Smooth muscle cell (in vitro differentiated cells): ENCODE measurements around the gene KLHDC3. TPM values are rescaled to one million over a fixed set of nuclear protein-coding genes. Genes with fewer than 3 reads are reported as not detected.

Experiments
- DNase-seq: peaks from one replicate; lab custom pipeline; 2025; ENCODE audit not compliant: unreplicated experiment; lab: John Stamatoyannopoulos, UW
- H2AFZ ChIP-seq: fragments of 200-600 bp; sonication (generic); 2 replicates; pipeline ENCODE4 v1.6.0; 2016; ENCODE audit warnings: antibody characterized with exemption, low read depth, mild to moderate bottlenecking
- H3F3A ChIP-seq: fragments of 200-600 bp; sonication (generic); 2 replicates; pipeline ENCODE4 v1.6.0; 2017; ENCODE audit warnings: antibody characterized with exemption, low read depth
- H3K27ac ChIP-seq: fragments of 200-600 bp; sonication (generic); 2 replicates; pipeline ENCODE4 v1.5.1; 2016; ENCODE audit warnings: low read depth, mild to moderate bottlenecking
- H3K27me3 ChIP-seq: fragments of 200-600 bp; sonication (generic); 2 replicates; pipeline ENCODE4 v1.6.1; 2016; ENCODE audit warnings: low read depth, mild to moderate bottlenecking
- H3K36me3 ChIP-seq: fragments of 200-600 bp; sonication (generic); 2 replicates; pipeline ENCODE4 v1.5.1; 2016; ENCODE audit warnings: low read depth
- H3K4me1 ChIP-seq: fragments of 200-600 bp; sonication (generic); 2 replicates; pipeline ENCODE4 v1.5.1; 2016; ENCODE audit warnings: low read depth
- H3K4me2 ChIP-seq: fragments of 200-600 bp; sonication (generic); 2 replicates; pipeline ENCODE4 v1.6.0; 2016; ENCODE audit warnings: mild to moderate bottlenecking
- H3K4me3 ChIP-seq: fragments of 200-600 bp; sonication (generic); 2 replicates; pipeline ENCODE4 v1.5.1; 2016; ENCODE audit warnings: mild to moderate bottlenecking
- H3K79me2 ChIP-seq: fragments of 200-600 bp; sonication (generic); 2 replicates; pipeline ENCODE4 v1.6.0; 2016; ENCODE audit warnings: low read depth, mild to moderate bottlenecking
- H3K9ac ChIP-seq: fragments of 200-600 bp; sonication (generic); 2 replicates; pipeline ENCODE4 v1.6.0; 2016; ENCODE audit warnings: low read depth
- H3K9me3 ChIP-seq: fragments of 200-600 bp; sonication (generic); replicated peaks from 2 replicates; pipeline ENCODE4 v1.5.1; 2016; ENCODE audit warnings: low read depth
- H4K20me1 ChIP-seq: fragments of 200-600 bp; sonication (generic); 2 replicates; pipeline ENCODE4 v1.6.0; 2016; ENCODE audit warnings: low read depth
- WGBS: methylation state at CpG from one replicate; pipeline ENCODE4 v1.1.7; 2016; ENCODE audit warnings: low lambda C conversion rate; 5-methylcytosine and 5-hydroxymethylcytosine counted together
- polyA plus RNA-seq: library from polyadenylated mRNA; unstranded; fragments of >200 nt; fragmentation: Nextera tagmentation; extraction: Ambion mirVana; gene quantifications from 2 replicates; pipeline ENCODE4 v1.2.1, GENCODE V29; 2016
- total RNA-seq: library from RNA; depleted of rRNA; stranded (reverse); fragments of >200 nt; gene quantifications from 2 replicates; pipeline ENCODE4 v1.2.3, GENCODE V29; 2014
- TF ChIP-seq, protein P1 (sequence below): fragments of 200-600 bp; sonication (generic); IDR thresholded peaks from 2 replicates; pipeline ENCODE4 v1.5.1; 2017; ENCODE audit warnings: borderline replicate concordance, mild to moderate bottlenecking, antibody characterized with exemption; ENCODE audit not compliant: insufficient read depth, poor library complexity, severe bottlenecking

KLHDC3 gene
- total and polyA plus RNA-seq, 2 experiments from 2014 or later, result 51.5 to 113 TPM

DNA sequence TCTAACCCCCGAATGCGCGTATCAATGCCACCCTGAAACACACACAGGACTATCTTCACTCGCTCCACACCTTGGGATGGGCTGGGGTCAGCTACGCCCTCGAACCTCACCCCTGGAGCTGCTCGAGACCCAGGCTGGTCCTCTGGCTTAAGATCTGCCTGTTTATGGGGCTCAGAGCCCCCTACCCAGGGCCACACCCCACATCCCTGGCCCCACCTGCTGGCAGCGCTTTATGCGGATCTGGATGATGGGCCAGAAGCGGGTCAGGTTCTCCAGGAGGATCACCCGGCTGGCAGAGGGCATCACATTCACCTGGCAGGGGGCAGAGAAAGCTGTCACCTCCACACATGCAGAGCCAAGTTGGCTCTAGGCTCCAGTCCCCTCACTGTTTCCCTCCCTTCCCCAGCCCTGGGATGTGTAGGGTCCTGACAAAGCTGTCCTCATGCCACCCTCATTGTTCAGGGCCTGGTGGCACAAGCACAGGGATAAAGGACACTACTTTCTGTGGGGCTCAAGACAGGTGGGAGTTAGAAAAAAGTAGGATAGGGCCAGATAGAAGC, 31.4 kb downstream of the KLHDC3 start:
- no peaks in the 10 kb centered on the region for H3K36me3 ChIP-seq
- peaks cover 3% of the 10 kb centered on the region for H3F3A ChIP-seq
- no peaks in the 10 kb centered on the region for H3K27me3 ChIP-seq
- H3K9ac ChIP-seq, result no peak overlapping the region
- H3K79me2 ChIP-seq, result peaks cover 6% of the 10 kb centered on the region
- no peaks in the 10 kb centered on the region for H4K20me1 ChIP-seq
- no peak overlapping the region for H3K27ac ChIP-seq
- WGBS, result 99% methylated on average over 9 of the region's 11 CpGs
- no peak for DNase-seq
- H3K9me3 ChIP-seq, result no peaks in the 10 kb centered on the region
- H3K4me1 ChIP-seq, result no peaks in the 10 kb centered on the region
- H3K4me3 ChIP-seq, result no peak overlapping the region
- H3K4me2 ChIP-seq, result no peak overlapping the region
- no peak overlapping the region for H2AFZ ChIP-seq
- TF ChIP-seq, protein P1, sequence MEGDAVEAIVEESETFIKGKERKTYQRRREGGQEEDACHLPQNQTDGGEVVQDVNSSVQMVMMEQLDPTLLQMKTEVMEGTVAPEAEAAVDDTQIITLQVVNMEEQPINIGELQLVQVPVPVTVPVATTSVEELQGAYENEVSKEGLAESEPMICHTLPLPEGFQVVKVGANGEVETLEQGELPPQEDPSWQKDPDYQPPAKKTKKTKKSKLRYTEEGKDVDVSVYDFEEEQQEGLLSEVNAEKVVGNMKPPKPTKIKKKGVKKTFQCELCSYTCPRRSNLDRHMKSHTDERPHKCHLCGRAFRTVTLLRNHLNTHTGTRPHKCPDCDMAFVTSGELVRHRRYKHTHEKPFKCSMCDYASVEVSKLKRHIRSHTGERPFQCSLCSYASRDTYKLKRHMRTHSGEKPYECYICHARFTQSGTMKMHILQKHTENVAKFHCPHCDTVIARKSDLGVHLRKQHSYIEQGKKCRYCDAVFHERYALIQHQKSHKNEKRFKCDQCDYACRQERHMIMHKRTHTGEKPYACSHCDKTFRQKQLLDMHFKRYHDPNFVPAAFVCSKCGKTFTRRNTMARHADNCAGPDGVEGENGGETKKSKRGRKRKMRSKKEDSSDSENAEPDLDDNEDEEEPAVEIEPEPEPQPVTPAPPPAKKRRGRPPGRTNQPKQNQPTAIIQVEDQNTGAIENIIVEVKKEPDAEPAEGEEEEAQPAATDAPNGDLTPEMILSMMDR, result no peak

DNA sequence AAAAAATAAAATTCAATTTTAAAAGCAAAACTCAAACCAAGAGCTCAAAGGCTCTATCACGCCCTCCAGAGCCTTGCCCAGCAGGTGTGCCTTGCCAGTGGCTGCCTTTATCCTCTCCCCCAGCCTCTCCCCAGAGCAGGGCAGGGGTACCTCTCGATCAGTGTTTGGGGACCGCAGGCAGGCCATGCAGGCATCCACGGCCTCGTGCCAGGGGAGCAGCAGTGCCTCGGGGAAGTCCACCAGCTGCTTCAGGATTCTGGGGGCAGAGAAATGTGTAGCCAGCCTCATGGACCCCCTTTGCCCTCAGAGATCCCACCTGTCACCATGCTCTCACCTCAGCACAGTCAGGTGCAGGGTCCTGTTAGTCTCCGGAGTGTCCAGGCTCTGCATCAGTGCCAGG, 33.9 kb downstream of the KLHDC3 start:
- DNase-seq, result no peak
- Histone ChIP-seq H4K20me1 (no peaks in the 10 kb centered on the region), H2AFZ (no peak overlapping the region), H3K27me3 (no peaks in the 10 kb centered on the region), H3K27ac (no peak overlapping the region), H3K4me1 (peaks cover 13% of the 10 kb centered on the region), H3F3A (no peaks in the 10 kb centered on the region), H3K36me3 (no peaks in the 10 kb centered on the region), H3K9ac (no peak overlapping the region), H3K9me3 (no peaks in the 10 kb centered on the region), H3K4me2 (no peak overlapping the region), H3K79me2 (peaks cover 30% of the 10 kb centered on the region), H3K4me3 (no peak overlapping the region)
- over 99% methylated on average over 7 of the region's 7 CpGs for WGBS
- TF ChIP-seq, protein P1, result no peak

DNA sequence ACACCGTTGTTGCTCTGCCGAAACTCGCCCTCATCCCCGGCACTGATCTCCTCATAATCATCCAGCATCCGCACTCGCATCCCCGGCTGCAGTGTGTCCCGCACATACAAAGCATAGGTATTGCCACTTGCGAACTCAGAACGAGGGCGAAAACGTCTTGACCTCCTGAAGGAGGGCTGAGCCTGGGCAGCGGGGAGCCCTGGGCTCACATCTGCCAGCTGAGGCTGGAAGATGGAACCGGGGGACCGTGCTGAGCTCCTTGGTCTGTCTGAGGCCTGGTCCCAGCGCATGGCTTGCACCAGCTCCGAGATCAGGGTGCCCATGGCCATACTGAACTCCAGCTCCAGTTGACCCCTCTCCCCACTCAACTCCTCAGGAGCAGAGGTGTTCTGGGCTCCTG, 36.9 kb downstream of the KLHDC3 start:
- TF ChIP-seq, protein P1, result no peak
- no peak for DNase-seq
- 97% methylated on average over 17 of the region's 17 CpGs for WGBS

DNA sequence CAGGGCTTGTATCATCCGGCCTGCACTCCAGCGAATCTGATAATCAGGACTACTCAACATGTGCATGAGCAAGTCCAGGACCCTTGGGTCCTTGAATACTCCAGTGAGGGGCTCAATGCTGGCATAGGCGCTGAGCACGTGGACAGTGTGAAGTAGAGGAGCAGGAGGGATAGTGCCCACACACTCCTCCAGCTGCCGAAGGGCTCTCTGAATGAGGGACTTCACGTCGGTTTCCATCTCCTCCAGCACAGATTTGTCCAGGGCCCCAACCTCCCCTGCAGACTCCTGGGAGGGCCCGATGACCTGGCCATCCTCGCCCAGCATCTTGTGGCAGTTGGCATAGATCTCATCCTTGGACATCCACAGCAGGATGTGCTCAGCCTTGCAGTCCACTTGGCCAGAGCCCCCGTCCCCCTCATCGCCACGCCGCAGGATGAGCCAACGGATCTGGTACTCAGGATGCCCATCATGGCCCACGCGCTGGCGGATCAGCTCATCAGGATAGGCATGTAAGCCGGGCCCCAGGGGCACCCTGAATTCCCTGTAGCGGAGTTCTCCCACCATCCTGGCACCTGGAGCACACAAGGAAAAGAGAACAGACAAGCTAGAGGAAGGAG, 38.3 kb downstream of the KLHDC3 start:
- no peaks in the 10 kb centered on the region for H3K27me3 ChIP-seq
- no peaks in the 10 kb centered on the region for H3K36me3 ChIP-seq
- peak overlapping the region; percentile 90 for H3K9ac ChIP-seq
- TF ChIP-seq, protein P1, result no peak
- no peak for DNase-seq
- no peak overlapping the region for H2AFZ ChIP-seq
- H3K4me2 ChIP-seq, result peak overlapping the region; percentile 97
- peaks cover 36% of the 10 kb centered on the region for H3K79me2 ChIP-seq
- no peaks in the 10 kb centered on the region for H4K20me1 ChIP-seq
- H3F3A ChIP-seq, result peaks cover 2% of the 10 kb centered on the region
- peak overlapping the region; percentile 80 for H3K4me3 ChIP-seq
- 87% methylated on average over 19 of the region's 19 CpGs for WGBS
- H3K4me1 ChIP-seq, result peaks cover 13% of the 10 kb centered on the region
- no peaks in the 10 kb centered on the region for H3K9me3 ChIP-seq
- no peak overlapping the region for H3K27ac ChIP-seq

More for the DNA sequence above, 36.9 kb downstream of the KLHDC3 start:
- Histone ChIP-seq H3K4me1 (peaks cover 13% of the 10 kb centered on the region), H4K20me1 (no peaks in the 10 kb centered on the region), H3K4me2 (peak overlapping the region; percentile 97), H2AFZ (no peak overlapping the region), H3K79me2 (peaks cover 36% of the 10 kb centered on the region), H3K4me3 (no peak overlapping the region), H3F3A (peaks cover 2% of the 10 kb centered on the region), H3K9me3 (no peaks in the 10 kb centered on the region), H3K9ac (peak overlapping the region; percentile 30), H3K27ac (no peak overlapping the region), H3K27me3 (no peaks in the 10 kb centered on the region), H3K36me3 (no peaks in the 10 kb centered on the region)
